ENCODE data around the gene SORT1. TPM values are rescaled to one million over a fixed set of nuclear protein-coding genes. Genes with fewer than 3 reads are reported as not detected.

SORT1 gene
- total and polyA plus RNA-seq, 2 of the 13 experiments (the other 11 are each of a cell fraction or from before 2014, with no cell fraction given), result 32.4 to 93.0 TPM

DNA sequence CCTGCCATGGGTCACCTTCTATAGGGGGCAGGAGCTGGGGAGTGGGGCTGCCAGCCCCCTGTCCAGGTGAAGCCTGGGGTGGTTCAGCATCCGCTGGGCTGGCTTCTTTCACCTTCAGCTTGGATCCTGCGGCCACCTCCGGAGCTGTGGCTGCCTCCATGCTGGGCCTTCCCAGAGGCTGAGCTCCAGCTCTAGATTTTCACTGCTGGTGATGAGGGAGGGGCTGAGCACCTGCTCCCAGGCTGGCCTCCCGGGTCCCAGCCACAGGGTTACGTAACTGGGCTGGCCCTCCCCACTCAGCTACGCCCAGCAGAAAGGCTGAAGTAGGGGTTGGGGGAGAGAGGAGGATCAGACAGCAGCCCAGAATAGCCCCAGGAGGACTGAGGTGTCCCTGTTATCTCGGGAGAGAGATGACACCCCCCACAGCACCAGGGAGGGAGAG, 90.9 kb downstream of the SORT1 start, which contains the start of gene MYBPHL (continued):
- TF ChIP-seq SATB2 (CRISPR knock-in tag; IDR thresholded peaks at IDR 0.05) (no peak), RFXAP (CRISPR knock-in tag; IDR thresholded peaks at IDR 0.05; ENCODE audit: borderline replicate concordance) (no peak), ZNF225 (CRISPR knock-in tag; IDR thresholded peaks at IDR 0.05) (0 out of 2 replicates have a peak, but pooled peaks have one; percentile 66), ZNF20 (CRISPR knock-in tag; IDR thresholded peaks at IDR 0.05) (no peak), FLYWCH1 (CRISPR knock-in tag; IDR thresholded peaks at IDR 0.05) (no peak), TARDBP (CRISPR knock-in tag; IDR thresholded peaks at IDR 0.05) (no peak), ZNF484 (CRISPR knock-in tag; IDR thresholded peaks at IDR 0.05; ENCODE audit: borderline replicate concordance, low read depth) (no peak), DNMT3B (CRISPR knock-in tag; conservative IDR thresholded peaks at IDR 0.05) (no peak), SSRP1 (CRISPR knock-in tag; IDR thresholded peaks at IDR 0.05) (no peak), AKAP8 (CRISPR knock-in tag; IDR thresholded peaks at IDR 0.05) (no peak), ZNF30 (CRISPR knock-in tag; IDR thresholded peaks at IDR 0.05) (no peak), ZNF781 (CRISPR knock-in tag; IDR thresholded peaks at IDR 0.05; ENCODE audit: borderline replicate concordance, not compliant biosample characterization) (peak; percentile 39), JUND (CRISPR knock-in tag; IDR thresholded peaks at IDR 0.05) (no peak), REXO4 (CRISPR knock-in tag; IDR thresholded peaks at IDR 0.05; ENCODE audit: borderline replicate concordance) (no peak), ZSCAN29 (CRISPR knock-in tag; conservative IDR thresholded peaks at IDR 0.05) (no peak), DPF2 (CRISPR knock-in tag; IDR thresholded peaks at IDR 0.05; ENCODE audit: borderline replicate concordance, low read depth) (no peak), FOXP1 (IDR thresholded peaks at IDR 0.05) (no peak), FOXP1 (CRISPR knock-in tag; IDR thresholded peaks at IDR 0.05) (no peak)
- TF ChIP-seq, protein P1, sequence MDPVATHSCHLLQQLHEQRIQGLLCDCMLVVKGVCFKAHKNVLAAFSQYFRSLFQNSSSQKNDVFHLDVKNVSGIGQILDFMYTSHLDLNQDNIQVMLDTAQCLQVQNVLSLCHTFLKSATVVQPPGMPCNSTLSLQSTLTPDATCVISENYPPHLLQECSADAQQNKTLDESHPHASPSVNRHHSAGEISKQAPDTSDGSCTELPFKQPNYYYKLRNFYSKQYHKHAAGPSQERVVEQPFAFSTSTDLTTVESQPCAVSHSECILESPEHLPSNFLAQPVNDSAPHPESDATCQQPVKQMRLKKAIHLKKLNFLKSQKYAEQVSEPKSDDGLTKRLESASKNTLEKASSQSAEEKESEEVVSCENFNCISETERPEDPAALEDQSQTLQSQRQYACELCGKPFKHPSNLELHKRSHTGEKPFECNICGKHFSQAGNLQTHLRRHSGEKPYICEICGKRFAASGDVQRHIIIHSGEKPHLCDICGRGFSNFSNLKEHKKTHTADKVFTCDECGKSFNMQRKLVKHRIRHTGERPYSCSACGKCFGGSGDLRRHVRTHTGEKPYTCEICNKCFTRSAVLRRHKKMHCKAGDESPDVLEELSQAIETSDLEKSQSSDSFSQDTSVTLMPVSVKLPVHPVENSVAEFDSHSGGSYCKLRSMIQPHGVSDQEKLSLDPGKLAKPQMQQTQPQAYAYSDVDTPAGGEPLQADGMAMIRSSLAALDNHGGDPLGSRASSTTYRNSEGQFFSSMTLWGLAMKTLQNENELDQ (CRISPR knock-in tag; IDR thresholded peaks at IDR 0.05; ENCODE audit: borderline replicate concordance), result no peak
- TF ChIP-seq, protein P2, sequence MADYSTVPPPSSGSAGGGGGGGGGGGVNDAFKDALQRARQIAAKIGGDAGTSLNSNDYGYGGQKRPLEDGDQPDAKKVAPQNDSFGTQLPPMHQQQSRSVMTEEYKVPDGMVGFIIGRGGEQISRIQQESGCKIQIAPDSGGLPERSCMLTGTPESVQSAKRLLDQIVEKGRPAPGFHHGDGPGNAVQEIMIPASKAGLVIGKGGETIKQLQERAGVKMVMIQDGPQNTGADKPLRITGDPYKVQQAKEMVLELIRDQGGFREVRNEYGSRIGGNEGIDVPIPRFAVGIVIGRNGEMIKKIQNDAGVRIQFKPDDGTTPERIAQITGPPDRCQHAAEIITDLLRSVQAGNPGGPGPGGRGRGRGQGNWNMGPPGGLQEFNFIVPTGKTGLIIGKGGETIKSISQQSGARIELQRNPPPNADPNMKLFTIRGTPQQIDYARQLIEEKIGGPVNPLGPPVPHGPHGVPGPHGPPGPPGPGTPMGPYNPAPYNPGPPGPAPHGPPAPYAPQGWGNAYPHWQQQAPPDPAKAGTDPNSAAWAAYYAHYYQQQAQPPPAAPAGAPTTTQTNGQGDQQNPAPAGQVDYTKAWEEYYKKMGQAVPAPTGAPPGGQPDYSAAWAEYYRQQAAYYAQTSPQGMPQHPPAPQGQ (CRISPR knock-in tag; IDR thresholded peaks at IDR 0.05; ENCODE audit: borderline replicate concordance), result no peak
- TF ChIP-seq, protein P3, sequence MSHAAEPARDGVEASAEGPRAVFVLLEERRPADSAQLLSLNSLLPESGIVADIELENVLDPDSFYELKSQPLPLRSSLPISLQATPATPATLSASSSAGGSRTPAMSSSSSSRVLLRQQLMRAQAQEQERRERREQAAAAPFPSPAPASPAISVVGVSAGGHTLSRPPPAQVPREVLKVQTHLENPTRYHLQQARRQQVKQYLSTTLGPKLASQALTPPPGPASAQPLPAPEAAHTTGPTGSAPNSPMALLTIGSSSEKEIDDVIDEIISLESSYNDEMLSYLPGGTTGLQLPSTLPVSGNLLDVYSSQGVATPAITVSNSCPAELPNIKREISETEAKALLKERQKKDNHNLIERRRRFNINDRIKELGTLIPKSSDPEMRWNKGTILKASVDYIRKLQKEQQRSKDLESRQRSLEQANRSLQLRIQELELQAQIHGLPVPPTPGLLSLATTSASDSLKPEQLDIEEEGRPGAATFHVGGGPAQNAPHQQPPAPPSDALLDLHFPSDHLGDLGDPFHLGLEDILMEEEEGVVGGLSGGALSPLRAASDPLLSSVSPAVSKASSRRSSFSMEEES (CRISPR knock-in tag; IDR thresholded peaks at IDR 0.05), result no peak
- TF ChIP-seq, protein P4, sequence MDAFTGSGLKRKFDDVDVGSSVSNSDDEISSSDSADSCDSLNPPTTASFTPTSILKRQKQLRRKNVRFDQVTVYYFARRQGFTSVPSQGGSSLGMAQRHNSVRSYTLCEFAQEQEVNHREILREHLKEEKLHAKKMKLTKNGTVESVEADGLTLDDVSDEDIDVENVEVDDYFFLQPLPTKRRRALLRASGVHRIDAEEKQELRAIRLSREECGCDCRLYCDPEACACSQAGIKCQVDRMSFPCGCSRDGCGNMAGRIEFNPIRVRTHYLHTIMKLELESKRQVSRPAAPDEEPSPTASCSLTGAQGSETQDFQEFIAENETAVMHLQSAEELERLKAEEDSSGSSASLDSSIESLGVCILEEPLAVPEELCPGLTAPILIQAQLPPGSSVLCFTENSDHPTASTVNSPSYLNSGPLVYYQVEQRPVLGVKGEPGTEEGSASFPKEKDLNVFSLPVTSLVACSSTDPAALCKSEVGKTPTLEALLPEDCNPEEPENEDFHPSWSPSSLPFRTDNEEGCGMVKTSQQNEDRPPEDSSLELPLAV (CRISPR knock-in tag; conservative IDR thresholded peaks at IDR 0.05; ENCODE audit: low read depth), result no peak
- TF ChIP-seq, protein P5, sequence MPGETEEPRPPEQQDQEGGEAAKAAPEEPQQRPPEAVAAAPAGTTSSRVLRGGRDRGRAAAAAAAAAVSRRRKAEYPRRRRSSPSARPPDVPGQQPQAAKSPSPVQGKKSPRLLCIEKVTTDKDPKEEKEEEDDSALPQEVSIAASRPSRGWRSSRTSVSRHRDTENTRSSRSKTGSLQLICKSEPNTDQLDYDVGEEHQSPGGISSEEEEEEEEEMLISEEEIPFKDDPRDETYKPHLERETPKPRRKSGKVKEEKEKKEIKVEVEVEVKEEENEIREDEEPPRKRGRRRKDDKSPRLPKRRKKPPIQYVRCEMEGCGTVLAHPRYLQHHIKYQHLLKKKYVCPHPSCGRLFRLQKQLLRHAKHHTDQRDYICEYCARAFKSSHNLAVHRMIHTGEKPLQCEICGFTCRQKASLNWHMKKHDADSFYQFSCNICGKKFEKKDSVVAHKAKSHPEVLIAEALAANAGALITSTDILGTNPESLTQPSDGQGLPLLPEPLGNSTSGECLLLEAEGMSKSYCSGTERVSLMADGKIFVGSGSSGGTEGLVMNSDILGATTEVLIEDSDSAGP (CRISPR knock-in tag; IDR thresholded peaks at IDR 0.05; ENCODE audit: borderline replicate concordance), result no peak
